ENCODE measurements around the gene WWOX.
"Not testable (repeated sequence)": the region's sequence is repeated elsewhere in the genome, so short reads cannot be mapped to it uniquely, and the experiment has no call there.

The WWOX gene

GRCh38 chr16:78501744-78502143 is 402.3 kb downstream of the WWOX start:
- no peak for DNase-seq (ENCODE audit: low read depth)

GRCh38 chr16:78502812-78503350 is 403.4 kb downstream of the WWOX start:
- no peak for DNase-seq (ENCODE audit: low read depth)

GRCh38 chr16:78503602-78504001 is 404.1 kb downstream of the WWOX start:
- DNase-seq (ENCODE audit: low read depth) = no peak

DNA sequence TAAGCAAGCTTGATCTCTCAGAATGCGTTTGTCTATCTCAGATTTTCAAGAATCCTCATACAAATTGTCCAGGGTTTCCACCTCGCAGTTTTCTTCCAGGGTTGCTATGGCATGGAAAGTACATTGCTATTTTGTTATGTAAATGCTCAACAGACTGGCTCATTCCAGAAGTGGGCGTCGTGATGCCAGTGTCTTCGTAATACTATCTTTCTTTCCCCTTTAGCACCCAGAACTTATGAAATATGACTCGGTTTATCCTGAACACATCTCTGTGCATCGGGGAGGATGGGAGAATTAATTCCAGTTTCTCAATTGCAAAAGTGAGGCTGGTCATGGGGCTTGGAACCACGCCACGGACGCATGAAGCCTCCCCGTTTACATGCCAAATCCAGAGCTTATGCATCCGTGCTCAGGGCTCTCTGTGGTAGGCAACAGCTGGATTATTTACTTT is 405.0 kb downstream of the WWOX start:
- DNase-seq (ENCODE audit: low read depth) = no peak

DNA sequence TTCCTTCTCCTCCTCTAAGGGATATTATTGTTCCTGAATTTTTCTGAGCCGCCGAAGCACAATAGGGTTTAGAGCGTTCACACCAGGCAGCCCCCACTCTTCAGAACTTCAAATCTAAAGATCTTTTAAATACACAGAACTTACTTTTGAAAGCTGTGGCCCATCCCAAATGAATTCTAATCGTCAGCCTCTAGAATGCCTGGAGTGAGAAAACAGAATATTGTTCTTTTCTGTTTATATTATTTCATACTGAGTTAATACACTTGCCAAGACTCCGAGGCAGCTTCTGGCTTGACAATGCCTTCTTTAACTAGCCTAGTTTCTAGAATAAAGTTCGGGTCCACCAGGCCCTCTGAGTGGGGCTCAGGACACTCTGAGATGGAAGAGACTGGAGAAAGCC is 405.6 kb downstream of the WWOX start:
- DNase-seq (ENCODE audit: low read depth) = no peak

- DNase-seq (ENCODE audit: low read depth) = no peak
Observed at GRCh38 chr16:78505544-78506366, 406.3 kb downstream of the WWOX start.

GRCh38 chr16:78506367-78507193 is 407.1 kb downstream of the WWOX start:
- no peak for DNase-seq (ENCODE audit: low read depth)

DNA sequence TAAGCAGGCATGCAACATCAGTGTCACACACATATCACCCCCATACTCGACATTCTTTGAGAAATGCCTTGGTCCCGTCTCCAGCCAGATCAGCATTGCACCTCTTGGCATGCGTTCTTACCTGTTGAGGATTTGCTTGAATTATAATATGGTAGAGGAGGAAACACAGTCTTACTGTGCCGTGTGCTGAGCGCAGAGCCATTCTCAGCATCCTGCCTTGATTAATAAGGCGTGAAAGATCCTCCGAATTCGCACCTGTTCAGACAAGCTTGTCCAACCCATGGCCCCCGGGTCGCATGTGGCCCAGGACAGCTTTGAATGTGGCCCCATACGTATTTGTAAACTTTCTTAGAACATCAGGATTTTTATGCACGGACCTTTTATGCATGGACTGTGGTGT is 408.1 kb downstream of the WWOX start:
- no peak for DNase-seq (ENCODE audit: low read depth)

GRCh38 chr16:78509965-78510364 is 410.5 kb downstream of the WWOX start:
- DNase-seq (ENCODE audit: low read depth) = no peak

DNA sequence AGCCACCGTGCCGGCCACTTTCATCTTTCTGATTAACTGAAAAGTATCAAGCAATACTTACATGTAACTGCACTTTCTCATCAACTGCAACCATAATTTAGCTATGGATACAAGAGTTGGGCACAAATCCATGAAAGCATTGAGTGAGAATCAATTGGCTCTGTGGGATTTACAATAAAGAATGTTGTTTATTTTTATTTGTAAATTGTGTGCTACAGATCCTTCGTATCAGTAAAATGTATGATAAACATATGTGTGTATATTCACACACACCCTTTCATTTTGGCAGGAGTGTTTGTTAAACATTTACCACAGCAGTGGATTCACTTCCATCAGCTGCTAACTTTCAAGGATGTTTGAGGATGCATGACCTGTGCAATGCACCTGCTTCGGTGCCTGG is 411.0 kb downstream of the WWOX start:
- no peak for DNase-seq (ENCODE audit: low read depth)

GRCh38 chr16:78513838-78514237 is 414.4 kb downstream of the WWOX start:
- no peak for DNase-seq (ENCODE audit: low read depth)

- DNase-seq (ENCODE audit: low read depth) = not testable (repeated sequence)
Observed at GRCh38 chr16:78514888-78515287, 415.4 kb downstream of the WWOX start.

DNA sequence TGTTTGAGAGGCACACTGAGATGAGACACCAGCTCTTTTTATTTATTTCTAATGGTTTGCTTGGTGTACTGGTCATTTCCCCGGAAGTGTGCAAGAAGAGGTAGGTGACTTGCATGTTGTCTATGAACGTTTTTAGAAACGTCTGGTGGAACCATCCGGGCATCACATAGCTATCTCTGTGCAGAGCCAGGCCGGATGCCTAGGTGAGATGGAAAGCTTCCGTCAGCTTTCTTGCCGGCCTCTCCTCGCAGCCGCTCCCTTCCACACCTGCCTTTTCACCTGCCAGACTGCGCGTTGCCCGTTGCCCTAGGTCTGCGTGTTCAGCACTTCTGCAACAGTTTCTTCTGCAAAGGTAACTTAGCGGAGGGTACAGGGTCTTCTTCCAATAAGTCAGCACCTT is 416.0 kb downstream of the WWOX start:
- DNase-seq (ENCODE audit: low read depth) = no peak

GRCh38 chr16:78516006-78516736 is 416.7 kb downstream of the WWOX start:
- DNase-seq (ENCODE audit: low read depth) = no peak

GRCh38 chr16:78519896-78520295 is 420.4 kb downstream of the WWOX start:
- no peak for DNase-seq (ENCODE audit: low read depth)

- no peak for DNase-seq (ENCODE audit: low read depth)
Observed at GRCh38 chr16:78520470-78520869, 421.0 kb downstream of the WWOX start.

DNA sequence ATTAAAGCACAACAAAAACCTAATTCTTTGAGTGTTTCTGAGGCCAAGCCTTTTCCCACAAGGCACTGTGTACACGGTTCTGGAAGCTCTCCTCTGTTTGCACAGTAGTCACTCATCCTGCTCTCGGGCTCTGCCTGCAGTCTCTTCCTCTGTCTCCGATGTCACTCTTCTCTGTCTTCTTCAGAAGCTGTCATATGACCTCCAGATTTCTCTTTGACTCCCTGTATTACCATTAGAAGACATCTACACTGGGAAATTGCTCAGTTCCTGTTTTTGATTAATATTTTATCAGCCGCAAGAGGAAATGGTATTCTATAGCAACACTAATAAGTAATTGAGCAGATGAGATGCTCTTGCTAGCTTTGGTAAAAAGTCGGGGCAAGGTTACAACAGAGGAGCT is 422.9 kb downstream of the WWOX start:
- DNase-seq (ENCODE audit: low read depth) = no peak

DNA sequence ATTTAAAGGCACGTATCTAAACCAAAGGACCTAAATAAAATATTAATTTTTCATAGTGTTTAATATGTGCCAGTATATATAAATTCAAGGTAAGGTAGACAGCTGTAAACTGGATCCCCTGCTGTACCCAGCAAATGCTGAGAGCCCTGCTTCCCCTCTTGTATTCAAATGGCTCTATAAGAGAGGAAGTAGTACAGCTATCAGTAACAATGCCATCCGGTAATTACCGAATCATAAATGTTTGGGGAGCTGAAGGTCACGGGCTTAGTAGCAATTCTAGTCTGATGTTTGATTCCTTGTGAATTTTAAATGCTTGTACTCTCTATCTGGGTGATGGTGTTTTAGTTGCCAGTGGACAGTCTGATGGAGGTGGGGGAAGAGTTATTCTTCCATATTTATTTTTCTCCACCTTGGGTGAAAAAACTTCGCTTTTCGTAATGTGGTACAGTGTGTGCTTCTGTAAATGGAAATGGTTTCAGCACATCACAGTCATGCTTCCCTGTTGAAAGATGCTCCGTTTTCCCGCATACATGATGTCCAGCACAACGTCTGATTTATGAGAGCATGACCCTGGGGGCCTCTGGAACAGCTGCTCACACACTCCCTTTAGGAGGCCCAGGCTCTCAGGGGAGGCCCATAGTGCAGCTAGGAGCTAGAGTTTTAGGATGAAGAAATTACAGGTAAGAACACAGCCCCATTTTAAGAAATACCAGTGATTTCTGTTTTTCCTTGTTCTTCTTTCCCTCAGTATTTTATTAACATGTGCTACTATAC is 423.9 kb downstream of the WWOX start:
- no peak for DNase-seq (ENCODE audit: low read depth)

DNA sequence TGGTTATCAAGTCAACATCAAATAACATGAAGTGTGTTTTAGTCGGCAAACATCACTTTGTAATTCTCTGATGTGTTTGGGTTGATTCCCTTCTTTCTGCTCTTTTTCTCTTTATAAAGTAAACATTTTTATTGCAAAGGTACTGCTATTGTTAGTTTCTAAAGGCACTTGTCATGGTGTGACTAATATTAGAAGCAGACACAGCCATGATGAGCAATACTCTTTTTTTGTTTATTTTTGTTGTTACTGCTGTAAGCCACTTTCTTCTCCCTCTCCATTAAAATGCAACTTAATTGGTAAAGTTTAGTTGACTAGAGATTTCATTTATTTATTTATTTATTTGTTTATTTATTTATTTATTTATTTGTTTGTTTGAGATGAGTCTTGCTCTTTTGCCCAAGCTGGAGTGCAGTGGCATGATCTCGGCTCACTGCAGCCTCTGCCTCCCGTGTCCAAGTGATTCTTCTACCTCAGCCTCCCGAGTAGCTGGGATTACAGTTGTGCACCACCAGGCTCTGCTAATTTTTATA is 424.7 kb downstream of the WWOX start:
- DNase-seq (ENCODE audit: low read depth) = no peak

GRCh38 chr16:78528265-78528664 is 428.8 kb downstream of the WWOX start:
- DNase-seq (ENCODE audit: low read depth) = no peak

- DNase-seq (ENCODE audit: low read depth) = no peak
Observed at GRCh38 chr16:78529881-78530280, 430.4 kb downstream of the WWOX start.

All from activated T-helper 9 cell treated with anti-CD3 and anti-CD28 coated beads, Interleukin-2, amount 50 U/mL, for 16 hours (primary cell).